IPS-18a (cell line): Measurements from ENCODE around the gene ASIC2.

Source experiments
- H3K27ac ChIP-seq: one replicate; pipeline ENCODE4 v1.5.1; 2013; ENCODE audit warnings: low read length
- H3K27me3 ChIP-seq: one replicate; pipeline ENCODE4 v1.6.1; 2013; ENCODE audit warnings: mild to moderate bottlenecking, low read length; ENCODE audit not compliant: control insufficient read depth, insufficient read depth
- H3K36me3 ChIP-seq: one replicate; pipeline ENCODE4 v1.6.1; 2013; ENCODE audit warnings: low read depth, low read length; ENCODE audit not compliant: control insufficient read depth
- H3K4me1 ChIP-seq: one replicate; pipeline ENCODE4 v1.6.1; 2013; ENCODE audit warnings: low read depth, low read length; ENCODE audit not compliant: control insufficient read depth
- H3K4me3 ChIP-seq: one replicate; pipeline ENCODE4 v1.5.1; 2013; ENCODE audit warnings: low read length
- H3K9ac ChIP-seq: one replicate; pipeline ENCODE4 v1.6.1; 2013; ENCODE audit warnings: mild to moderate bottlenecking, low read length, moderate library complexity
- H3K9me3 ChIP-seq: one replicate; pipeline ENCODE4 v1.6.1; 2013; ENCODE audit warnings: low read depth, low read length; ENCODE audit not compliant: control insufficient read depth

The ASIC2 gene

GRCh38 chr17:33097411-33097810, 195.7 kb downstream of the ASIC2 start:
- no peaks in the 10 kb centered on the region for H3K9me3 ChIP-seq
- H3K36me3 ChIP-seq = no peaks in the 10 kb centered on the region
- no peaks in the 10 kb centered on the region for H3K4me1 ChIP-seq
- no peaks in the 10 kb centered on the region for H3K27me3 ChIP-seq
- no peak overlapping the region for H3K27ac ChIP-seq
- no peak overlapping the region for H3K4me3 ChIP-seq
- H3K9ac ChIP-seq = no peak overlapping the region

- no peaks in the 10 kb centered on the region for H3K27me3 ChIP-seq
- H3K36me3 ChIP-seq = no peaks in the 10 kb centered on the region
- H3K4me1 ChIP-seq = no peaks in the 10 kb centered on the region
- no peak overlapping the region for H3K27ac ChIP-seq
- no peaks in the 10 kb centered on the region for H3K9me3 ChIP-seq
- no peak overlapping the region for H3K9ac ChIP-seq
- no peak overlapping the region for H3K4me3 ChIP-seq
Observed at GRCh38 chr17:33096161-33096560, 196.9 kb downstream of the ASIC2 start.

- H3K9ac ChIP-seq = no peak overlapping the region
- no peaks in the 10 kb centered on the region for H3K27me3 ChIP-seq
Observed at GRCh38 chr17:33091271-33091670, 201.8 kb downstream of the ASIC2 start.

GRCh38 chr17:33090806-33091205, 202.3 kb downstream of the ASIC2 start:
- Histone ChIP-seq H3K4me3 (no peak overlapping the region), H3K27me3 (no peaks in the 10 kb centered on the region), H3K9ac (no peak overlapping the region), H3K4me1 (no peaks in the 10 kb centered on the region), H3K27ac (no peak overlapping the region), H3K36me3 (no peaks in the 10 kb centered on the region), H3K9me3 (no peaks in the 10 kb centered on the region)

More at GRCh38 chr17:33091271-33091670, 201.8 kb downstream of the ASIC2 start:
- Histone ChIP-seq H3K27ac (no peak overlapping the region), H3K4me1 (no peaks in the 10 kb centered on the region), H3K9me3 (no peaks in the 10 kb centered on the region), H3K36me3 (no peaks in the 10 kb centered on the region), H3K4me3 (no peak overlapping the region)

GRCh38 chr17:33086878-33087277, 206.2 kb downstream of the ASIC2 start:
- H3K9me3 ChIP-seq = no peaks in the 10 kb centered on the region
- no peak overlapping the region for H3K4me3 ChIP-seq
- H3K4me1 ChIP-seq = no peaks in the 10 kb centered on the region
- H3K27me3 ChIP-seq = no peaks in the 10 kb centered on the region
- H3K9ac ChIP-seq = no peak overlapping the region
- no peaks in the 10 kb centered on the region for H3K36me3 ChIP-seq
- no peak overlapping the region for H3K27ac ChIP-seq

GRCh38 chr17:33086041-33086440, 207.1 kb downstream of the ASIC2 start:
- no peak overlapping the region for H3K9ac ChIP-seq
- H3K27me3 ChIP-seq = no peaks in the 10 kb centered on the region
- no peaks in the 10 kb centered on the region for H3K9me3 ChIP-seq
- no peaks in the 10 kb centered on the region for H3K36me3 ChIP-seq
- H3K4me3 ChIP-seq = no peak overlapping the region
- no peaks in the 10 kb centered on the region for H3K4me1 ChIP-seq
- H3K27ac ChIP-seq = no peak overlapping the region

- H3K27ac ChIP-seq = no peak overlapping the region
- no peaks in the 10 kb centered on the region for H3K27me3 ChIP-seq
- H3K9me3 ChIP-seq = no peaks in the 10 kb centered on the region
- no peak overlapping the region for H3K9ac ChIP-seq
- no peak overlapping the region for H3K4me3 ChIP-seq
- H3K4me1 ChIP-seq = no peaks in the 10 kb centered on the region
- H3K36me3 ChIP-seq = no peaks in the 10 kb centered on the region
Observed at GRCh38 chr17:33085256-33085655, 207.8 kb downstream of the ASIC2 start.

GRCh38 chr17:33084755-33085154, 208.3 kb downstream of the ASIC2 start:
- H3K9ac ChIP-seq = no peak overlapping the region
- H3K36me3 ChIP-seq = no peaks in the 10 kb centered on the region
- no peaks in the 10 kb centered on the region for H3K9me3 ChIP-seq
- H3K4me3 ChIP-seq = no peak overlapping the region
- H3K27me3 ChIP-seq = no peaks in the 10 kb centered on the region
- H3K4me1 ChIP-seq = no peaks in the 10 kb centered on the region
- H3K27ac ChIP-seq = no peak overlapping the region

GRCh38 chr17:33082529-33083173, 210.4 kb downstream of the ASIC2 start:
- Histone ChIP-seq H3K4me3 (no peak overlapping the region), H3K27ac (no peak overlapping the region), H3K9me3 (no peaks in the 10 kb centered on the region), H3K27me3 (no peaks in the 10 kb centered on the region), H3K4me1 (no peaks in the 10 kb centered on the region), H3K36me3 (no peaks in the 10 kb centered on the region), H3K9ac (no peak overlapping the region)

- Histone ChIP-seq H3K4me3 (no peak overlapping the region), H3K9ac (no peak overlapping the region), H3K27ac (no peak overlapping the region), H3K36me3 (no peaks in the 10 kb centered on the region), H3K4me1 (no peaks in the 10 kb centered on the region), H3K9me3 (no peaks in the 10 kb centered on the region), H3K27me3 (no peaks in the 10 kb centered on the region)
Observed at GRCh38 chr17:33080091-33080490, 213.0 kb downstream of the ASIC2 start.

- Histone ChIP-seq H3K27ac (no peak overlapping the region), H3K9ac (no peak overlapping the region), H3K9me3 (no peaks in the 10 kb centered on the region), H3K4me1 (no peaks in the 10 kb centered on the region), H3K27me3 (no peaks in the 10 kb centered on the region), H3K36me3 (no peaks in the 10 kb centered on the region), H3K4me3 (no peak overlapping the region)
Observed at GRCh38 chr17:33079201-33079600, 213.9 kb downstream of the ASIC2 start.

- Histone ChIP-seq H3K27me3 (no peaks in the 10 kb centered on the region), H3K9me3 (no peaks in the 10 kb centered on the region), H3K9ac (no peak overlapping the region), H3K36me3 (no peaks in the 10 kb centered on the region), H3K4me1 (no peaks in the 10 kb centered on the region), H3K27ac (no peak overlapping the region), H3K4me3 (no peak overlapping the region)
Observed at GRCh38 chr17:33076979-33077378, 216.1 kb downstream of the ASIC2 start.
